C4-2B (cell line): ENCODE results near the gene PIM3.

Experiments used
- CTCF ChIP-seq: fragments of 450-650 bp; conservative IDR thresholded peaks from 2 replicates; pipeline ENCODE4 v1.5.1; 2017; ENCODE audit warnings: mild to moderate bottlenecking
- ZFX ChIP-seq: fragments of 450-650 bp; IDR thresholded peaks from 2 replicates; pipeline ENCODE4 v1.6.1; 2017

GRCh38 chr22:49997251-49997599 is 36.7 kb downstream of the PIM3 start:
- TF ChIP-seq CTCF (no peak), ZFX (no peak)
